HEK293 (cell line): ENCODE results near the gene PDE4D.
A peak's percentile ranks its signal among the peaks of the same experiment; 100 is the strongest.

Experiments used
- CTCF ChIA-PET: fragments of 350-600 bp; formaldehyde crosslinking; extraction: SDS; loops from one replicate; lab custom pipeline; 2021; ENCODE audit warnings: antibody characterized with exemption; lab: Yijun Ruan, JAX
- POLR2A ChIA-PET: fragments of 300-600 bp; formaldehyde crosslinking; extraction: SDS; loops from one replicate; lab custom pipeline; 2020; ENCODE audit warnings: antibody characterized with exemption, inconsistent platforms; lab: Yijun Ruan, JAX
- H3K27ac ChIP-seq: fragments of 200-500 bp; sonication (Bioruptor generic); 2 replicates; pipeline ENCODE4 v1.5.1; 2014; ENCODE audit warnings: low read depth, low read length, control low read depth, inconsistent platforms; ENCODE audit errors: extremely low read depth
- H3K36me3 ChIP-seq, 2 experiments: fragments of 200-500 bp in 1 of 2; sonication (Bioruptor generic) in 1 of 2; 1 replicate in 1 of 2; 2 replicates in 1 of 2; pipeline ENCODE4 v1.5.1; 2014 to 2017; ENCODE audit warnings: inconsistent platforms in 2 of 2, low read length in 2 of 2; ENCODE audit not compliant: control insufficient read depth in 2 of 2, insufficient read depth in 1 of 2
- H3K4me1 ChIP-seq: fragments of 200-500 bp; sonication (Bioruptor generic); 2 replicates; pipeline ENCODE4 v1.5.1; 2014; ENCODE audit warnings: mild to moderate bottlenecking, low read length, inconsistent platforms; ENCODE audit not compliant: control insufficient read depth, insufficient read depth
- H3K4me3 ChIP-seq: 2 replicates; pipeline ENCODE4 v1.5.1; 2011; ENCODE audit warnings: low read depth, mild to moderate bottlenecking, control low read depth, low read length, moderate library complexity
- H3K9me3 ChIP-seq: fragments of 200-500 bp; sonication (Bioruptor generic); 2 replicates; pipeline ENCODE4 v1.5.1; 2014; ENCODE audit warnings: low read depth, low read length, inconsistent platforms; ENCODE audit not compliant: control insufficient read depth, insufficient read depth
- BCL11B ChIP-seq: fragments of 450-650 bp; formaldehyde crosslinking; IDR thresholded peaks from 2 replicates; pipeline ENCODE4 v1.5.1; 2016; ENCODE audit warnings: low read depth, missing biosample characterization, missing genetic modification characterization
- IKZF3 ChIP-seq: fragments of 450-650 bp; IDR thresholded peaks from 2 replicates; pipeline ENCODE4 v1.5.0; 2018; ENCODE audit warnings: missing biosample characterization, mild to moderate bottlenecking, missing genetic modification characterization, moderate library complexity
- OSR2 ChIP-seq: fragments of 450-650 bp; formaldehyde crosslinking; IDR thresholded peaks from 2 replicates; pipeline ENCODE4 v1.5.1; 2016; ENCODE audit warnings: missing biosample characterization, missing genetic modification characterization
- SCRT2 ChIP-seq: fragments of 450-650 bp; formaldehyde crosslinking; IDR thresholded peaks from 2 replicates; pipeline ENCODE4 v1.5.1; 2016; ENCODE audit warnings: missing biosample characterization, missing genetic modification characterization
- TRIM28 ChIP-seq: IDR thresholded peaks from 2 replicates; pipeline ENCODE4 v1.6.1; 2011; ENCODE audit warnings: low read length, control low read depth, borderline replicate concordance
- ZNF140 ChIP-seq: fragments of 450-650 bp; formaldehyde crosslinking; IDR thresholded peaks from 2 replicates; pipeline ENCODE4 v1.5.1; 2016; ENCODE audit warnings: missing biosample characterization, missing genetic modification characterization
- ZNF184 ChIP-seq: fragments of 450-650 bp; IDR thresholded peaks from 2 replicates; pipeline ENCODE4 v1.5.1; 2018; ENCODE audit warnings: missing biosample characterization, mild to moderate bottlenecking, missing genetic modification characterization
- ZNF214 ChIP-seq: fragments of 450-650 bp; formaldehyde crosslinking; IDR thresholded peaks from 2 replicates; pipeline ENCODE4 v1.5.1; 2017; ENCODE audit warnings: missing biosample characterization, mild to moderate bottlenecking, missing genetic modification characterization, borderline replicate concordance
- ZNF239 ChIP-seq: fragments of 450-650 bp; formaldehyde crosslinking; IDR thresholded peaks from 2 replicates; pipeline ENCODE4 v1.5.1; 2016; ENCODE audit warnings: missing biosample characterization, missing genetic modification characterization
- ZNF529 ChIP-seq: fragments of 450-650 bp; formaldehyde crosslinking; IDR thresholded peaks from 2 replicates; pipeline ENCODE4 v1.5.1; 2017; ENCODE audit warnings: missing genetic modification characterization, missing biosample characterization; ENCODE audit not compliant: insufficient replicate concordance
- ZNF561 ChIP-seq: fragments of 450-650 bp; IDR thresholded peaks from 2 replicates; pipeline ENCODE4 v1.5.1; 2018; ENCODE audit warnings: missing biosample characterization, missing genetic modification characterization, borderline replicate concordance
- ZNF585B ChIP-seq: fragments of 450-650 bp; formaldehyde crosslinking; IDR thresholded peaks from 2 replicates; pipeline ENCODE4 v1.5.1; 2016; ENCODE audit warnings: missing biosample characterization, missing genetic modification characterization
- ZNF621 ChIP-seq: fragments of 450-650 bp; formaldehyde crosslinking; IDR thresholded peaks from 2 replicates; pipeline ENCODE4 v1.5.1; 2017; ENCODE audit warnings: missing biosample characterization, missing genetic modification characterization
- ZNF624 ChIP-seq: fragments of 450-650 bp; formaldehyde crosslinking; IDR thresholded peaks from 2 replicates; pipeline ENCODE4 v1.5.1; 2017; ENCODE audit warnings: missing biosample characterization, missing genetic modification characterization
- ZNF701 ChIP-seq: fragments of 450-650 bp; formaldehyde crosslinking; IDR thresholded peaks from 2 replicates; pipeline ENCODE4 v1.5.1; 2016; ENCODE audit warnings: missing biosample characterization, missing genetic modification characterization
- ZNF792 ChIP-seq: fragments of 450-650 bp; formaldehyde crosslinking; IDR thresholded peaks from 2 replicates; pipeline ENCODE4 v1.5.1; 2016; ENCODE audit warnings: missing biosample characterization, missing genetic modification characterization
- ZSCAN16 ChIP-seq: fragments of 450-650 bp; formaldehyde crosslinking; IDR thresholded peaks from 2 replicates; pipeline ENCODE4 v1.5.1; 2016; ENCODE audit warnings: missing biosample characterization, missing genetic modification characterization
- ZSCAN30 ChIP-seq: fragments of 450-650 bp; IDR thresholded peaks from 2 replicates; pipeline ENCODE4 v1.5.1; 2018; ENCODE audit warnings: missing biosample characterization, mild to moderate bottlenecking, missing genetic modification characterization, moderate library complexity
- TF ChIP-seq, protein P1 (sequence below): fragments of 450-650 bp; formaldehyde crosslinking; IDR thresholded peaks from 2 replicates; pipeline ENCODE4 v1.5.1; 2016; ENCODE audit warnings: missing biosample characterization, missing genetic modification characterization, low read depth
- TF ChIP-seq, protein P2 (sequence below): fragments of 450-650 bp; formaldehyde crosslinking; IDR thresholded peaks from 2 replicates; pipeline ENCODE4 v1.5.1; 2016; ENCODE audit warnings: missing biosample characterization, missing genetic modification characterization
- TF ChIP-seq, protein P3 (sequence below): fragments of 450-650 bp; formaldehyde crosslinking; optimal IDR thresholded peaks from 2 replicates; pipeline ENCODE3; 2016; ENCODE audit warnings: missing biosample characterization, mild to moderate bottlenecking, missing genetic modification characterization
- TF ChIP-seq, protein P4 (sequence below): fragments of 450-650 bp; formaldehyde crosslinking; IDR thresholded peaks from 2 replicates; pipeline ENCODE4 v1.5.1; 2016; ENCODE audit warnings: missing biosample characterization, missing genetic modification characterization

The PDE4D gene

DNA sequence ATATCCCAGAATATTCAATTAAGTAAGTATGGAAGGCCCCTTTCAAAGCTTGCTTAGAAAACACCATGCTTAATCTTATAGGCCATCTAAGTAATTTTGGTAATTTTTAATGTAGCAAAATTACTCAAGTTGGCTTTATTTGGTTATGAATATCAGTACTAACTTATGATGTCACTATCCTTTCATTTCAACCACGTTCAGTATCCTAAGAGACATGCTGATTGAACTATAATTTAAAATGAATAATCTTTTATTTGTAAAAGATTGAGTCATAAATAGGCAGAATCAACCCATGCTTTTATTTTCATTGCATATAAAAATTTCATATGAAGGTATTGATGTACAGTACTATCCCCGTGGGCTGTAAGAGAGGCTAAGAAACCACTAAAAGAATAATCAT, 923.7 kb downstream of the PDE4D start:
- CTCF ChIA-PET: no interaction called here
- peaks cover 0 to 2% of the 10 kb centered on the region in 2 experiments; a peak in 2 of 3 replicates for H3K36me3 ChIP-seq
- peaks cover 8% of the 10 kb centered on the region; the same call in 1 of the 2 replicates for H3K4me1 ChIP-seq
- H3K9me3 ChIP-seq: no peaks in the 10 kb centered on the region
- no peak overlapping the region for H3K4me3 ChIP-seq
- H3K27ac ChIP-seq: no peak overlapping the region
- TF ChIP-seq, protein P1, sequence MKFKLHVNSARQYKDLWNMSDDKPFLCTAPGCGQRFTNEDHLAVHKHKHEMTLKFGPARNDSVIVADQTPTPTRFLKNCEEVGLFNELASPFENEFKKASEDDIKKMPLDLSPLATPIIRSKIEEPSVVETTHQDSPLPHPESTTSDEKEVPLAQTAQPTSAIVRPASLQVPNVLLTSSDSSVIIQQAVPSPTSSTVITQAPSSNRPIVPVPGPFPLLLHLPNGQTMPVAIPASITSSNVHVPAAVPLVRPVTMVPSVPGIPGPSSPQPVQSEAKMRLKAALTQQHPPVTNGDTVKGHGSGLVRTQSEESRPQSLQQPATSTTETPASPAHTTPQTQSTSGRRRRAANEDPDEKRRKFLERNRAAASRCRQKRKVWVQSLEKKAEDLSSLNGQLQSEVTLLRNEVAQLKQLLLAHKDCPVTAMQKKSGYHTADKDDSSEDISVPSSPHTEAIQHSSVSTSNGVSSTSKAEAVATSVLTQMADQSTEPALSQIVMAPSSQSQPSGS (tag by site-specific recombination): 0 out of 2 replicates have a peak, but pooled peaks have one; percentile 43
- no peak for TF ChIP-seq ZNF529
- POLR2A ChIA-PET: no interaction called here

DNA sequence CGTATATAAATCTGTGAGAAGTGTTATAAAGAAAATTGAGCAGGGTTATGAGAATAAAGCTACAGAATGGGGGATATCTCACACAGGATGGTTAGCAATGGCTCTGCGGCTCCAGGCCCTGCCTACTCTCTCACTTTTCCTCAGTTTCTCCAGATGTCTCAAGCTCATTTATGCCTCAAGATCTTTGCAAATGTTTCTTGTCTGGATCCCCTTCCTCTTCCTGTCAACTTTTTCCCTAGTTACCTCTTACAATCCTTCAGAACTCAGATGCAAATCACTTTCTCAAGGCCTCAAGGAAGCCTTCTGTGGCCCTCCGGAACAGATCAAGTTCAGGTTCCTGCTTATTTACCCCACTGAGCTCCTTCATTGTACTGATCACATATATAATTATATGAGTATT, 924.3 kb downstream of the PDE4D start:
- H3K4me3 ChIP-seq: no peak overlapping the region

DNA sequence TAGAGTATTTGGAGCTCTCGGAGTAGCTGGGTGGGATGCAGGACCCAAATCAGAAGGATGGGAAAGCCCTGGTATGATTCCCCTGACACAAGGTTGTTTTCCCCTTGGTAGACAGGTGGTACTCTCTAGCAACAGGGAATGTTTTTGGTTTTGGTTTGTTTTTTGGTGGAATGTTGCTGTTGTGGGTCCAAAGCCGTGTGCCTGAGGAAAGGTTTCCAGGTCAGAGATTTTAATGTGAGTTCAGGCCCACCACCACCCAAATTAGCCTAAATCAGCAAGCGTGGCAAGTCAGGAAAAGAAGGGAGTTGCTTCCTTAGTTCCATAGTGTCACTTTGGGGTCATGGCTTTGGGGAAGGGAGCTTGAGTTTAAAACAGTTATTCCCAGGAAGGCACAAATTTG, 925.2 kb downstream of the PDE4D start:
- ChIA-PET POLR2A (no interaction called here), CTCF (interaction anchor here (1.0 to 1.1 kb wide), 2 partner anchors 13 to 82 kb away, joined by 3 to 8 read pairs; no protein-coding TSS in a partner anchor)
- Histone ChIP-seq H3K4me1 (peaks cover 8% of the 10 kb centered on the region; the same call in 1 of the 2 replicates), H3K27ac (no peak overlapping the region), H3K9me3 (no peaks in the 10 kb centered on the region), H3K36me3 (no peaks in the 10 kb centered on the region), H3K4me3 (no peak overlapping the region)
- TF ChIP-seq, protein P2, sequence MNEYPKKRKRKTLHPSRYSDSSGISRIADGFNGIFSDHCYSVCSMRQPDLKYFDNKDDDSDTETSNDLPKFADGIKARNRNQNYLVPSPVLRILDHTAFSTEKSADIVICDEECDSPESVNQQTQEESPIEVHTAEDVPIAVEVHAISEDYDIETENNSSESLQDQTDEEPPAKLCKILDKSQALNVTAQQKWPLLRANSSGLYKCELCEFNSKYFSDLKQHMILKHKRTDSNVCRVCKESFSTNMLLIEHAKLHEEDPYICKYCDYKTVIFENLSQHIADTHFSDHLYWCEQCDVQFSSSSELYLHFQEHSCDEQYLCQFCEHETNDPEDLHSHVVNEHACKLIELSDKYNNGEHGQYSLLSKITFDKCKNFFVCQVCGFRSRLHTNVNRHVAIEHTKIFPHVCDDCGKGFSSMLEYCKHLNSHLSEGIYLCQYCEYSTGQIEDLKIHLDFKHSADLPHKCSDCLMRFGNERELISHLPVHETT (tag by site-specific recombination): no peak
- TF ChIP-seq SCRT2 (tag by site-specific recombination) (peak; percentile 64; the same call in 1 of the 2 replicates), ZNF184 (no peak)
- TF ChIP-seq, protein P3, sequence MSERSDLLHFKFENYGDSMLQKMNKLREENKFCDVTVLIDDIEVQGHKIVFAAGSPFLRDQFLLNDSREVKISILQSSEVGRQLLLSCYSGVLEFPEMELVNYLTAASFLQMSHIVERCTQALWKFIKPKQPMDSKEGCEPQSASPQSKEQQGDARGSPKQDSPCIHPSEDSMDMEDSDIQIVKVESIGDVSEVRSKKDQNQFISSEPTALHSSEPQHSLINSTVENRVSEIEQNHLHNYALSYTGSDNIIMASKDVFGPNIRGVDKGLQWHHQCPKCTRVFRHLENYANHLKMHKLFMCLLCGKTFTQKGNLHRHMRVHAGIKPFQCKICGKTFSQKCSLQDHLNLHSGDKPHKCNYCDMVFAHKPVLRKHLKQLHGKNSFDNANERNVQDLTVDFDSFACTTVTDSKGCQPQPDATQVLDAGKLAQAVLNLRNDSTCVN (tag by site-specific recombination): no peak

More for the DNA sequence above, 924.3 kb downstream of the PDE4D start:
- peaks cover 8% of the 10 kb centered on the region; the same call in 1 of the 2 replicates for H3K4me1 ChIP-seq
- no peak overlapping the region for H3K27ac ChIP-seq
- no peaks in the 10 kb centered on the region; a peak in 1 of 3 replicates for H3K36me3 ChIP-seq
- POLR2A ChIA-PET: no interaction called here
- no peaks in the 10 kb centered on the region for H3K9me3 ChIP-seq
- CTCF ChIA-PET: interaction anchor here (1.0 to 1.1 kb wide), 2 partner anchors 12 to 83 kb away, joined by 3 to 8 read pairs; no protein-coding TSS in a partner anchor
- TF ChIP-seq BCL11B (tag by site-specific recombination) (no peak), ZNF140 (tag by site-specific recombination) (no peak), ZSCAN30 (tag by site-specific recombination) (no peak), ZNF529 (no peak), ZNF701 (tag by site-specific recombination) (no peak), ZNF792 (tag by site-specific recombination) (no peak), IKZF3 (tag by site-specific recombination) (no peak), ZNF585B (no peak), TRIM28 (no peak), ZNF214 (tag by site-specific recombination) (no peak), ZNF624 (no peak), ZSCAN16 (tag by site-specific recombination) (no peak), OSR2 (tag by site-specific recombination) (no peak), ZNF621 (no peak), ZNF561 (no peak), ZNF239 (tag by site-specific recombination) (no peak)
- TF ChIP-seq, protein P4, sequence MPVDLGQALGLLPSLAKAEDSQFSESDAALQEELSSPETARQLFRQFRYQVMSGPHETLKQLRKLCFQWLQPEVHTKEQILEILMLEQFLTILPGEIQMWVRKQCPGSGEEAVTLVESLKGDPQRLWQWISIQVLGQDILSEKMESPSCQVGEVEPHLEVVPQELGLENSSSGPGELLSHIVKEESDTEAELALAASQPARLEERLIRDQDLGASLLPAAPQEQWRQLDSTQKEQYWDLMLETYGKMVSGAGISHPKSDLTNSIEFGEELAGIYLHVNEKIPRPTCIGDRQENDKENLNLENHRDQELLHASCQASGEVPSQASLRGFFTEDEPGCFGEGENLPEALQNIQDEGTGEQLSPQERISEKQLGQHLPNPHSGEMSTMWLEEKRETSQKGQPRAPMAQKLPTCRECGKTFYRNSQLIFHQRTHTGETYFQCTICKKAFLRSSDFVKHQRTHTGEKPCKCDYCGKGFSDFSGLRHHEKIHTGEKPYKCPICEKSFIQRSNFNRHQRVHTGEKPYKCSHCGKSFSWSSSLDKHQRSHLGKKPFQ: no peak
